ENCODE results near the gene PTGIS.

Gene PTGIS

GRCh38 chr20:49529470-49529869, 38.5 kb downstream of the PTGIS start:
- DNase-seq (ENCODE audit: low read depth in 2 of 2) = no peak

- no peak for DNase-seq (ENCODE audit: low read depth in 2 of 2)
These were observed 41.4 kb downstream of the PTGIS start for GRCh38 chr20:49526568-49526967.

GRCh38 chr20:49526056-49526455, 41.9 kb downstream of the PTGIS start:
- DNase-seq (ENCODE audit: low read depth in 2 of 2) = no peak

GRCh38 chr20:49523767-49524360, 44.1 kb downstream of the PTGIS start:
- no peak for DNase-seq (ENCODE audit: low read depth in 2 of 2)

DNA sequence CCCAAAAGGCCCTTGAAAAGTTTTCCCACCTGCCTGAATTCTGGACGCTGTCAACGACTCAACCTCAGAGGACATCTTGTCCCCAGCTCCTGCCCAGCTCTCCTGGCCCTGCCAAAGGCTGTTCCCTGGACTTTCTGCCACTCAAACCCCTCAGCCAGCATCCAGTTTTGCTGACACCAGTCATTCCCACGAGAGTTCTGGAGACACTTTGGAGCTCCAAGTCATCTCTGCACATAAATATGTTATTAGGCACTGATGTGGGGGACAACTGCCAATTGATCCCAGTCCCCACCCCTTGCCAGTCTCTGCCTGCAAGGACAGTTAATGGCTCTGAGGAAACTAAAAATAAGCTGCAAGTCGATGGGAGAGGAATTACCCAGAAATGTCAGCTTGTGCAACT, 46.6 kb downstream of the PTGIS start:
- no peak for DNase-seq (ENCODE audit: low read depth in 2 of 2)

- no peak for DNase-seq (ENCODE audit: low read depth in 2 of 2)
These were observed 48.1 kb downstream of the PTGIS start for GRCh38 chr20:49519777-49520359.

- no peak for DNase-seq (ENCODE audit: low read depth in 2 of 2)
These were observed 48.7 kb downstream of the PTGIS start for GRCh38 chr20:49519212-49519712.

- DNase-seq (ENCODE audit: low read depth in 2 of 2) = no peak
These were observed 49.4 kb downstream of the PTGIS start for GRCh38 chr20:49518576-49518975.

- DNase-seq (ENCODE audit: low read depth in 2 of 2) = no peak
These were observed 50.2 kb downstream of the PTGIS start for GRCh38 chr20:49517805-49518100.

DNA sequence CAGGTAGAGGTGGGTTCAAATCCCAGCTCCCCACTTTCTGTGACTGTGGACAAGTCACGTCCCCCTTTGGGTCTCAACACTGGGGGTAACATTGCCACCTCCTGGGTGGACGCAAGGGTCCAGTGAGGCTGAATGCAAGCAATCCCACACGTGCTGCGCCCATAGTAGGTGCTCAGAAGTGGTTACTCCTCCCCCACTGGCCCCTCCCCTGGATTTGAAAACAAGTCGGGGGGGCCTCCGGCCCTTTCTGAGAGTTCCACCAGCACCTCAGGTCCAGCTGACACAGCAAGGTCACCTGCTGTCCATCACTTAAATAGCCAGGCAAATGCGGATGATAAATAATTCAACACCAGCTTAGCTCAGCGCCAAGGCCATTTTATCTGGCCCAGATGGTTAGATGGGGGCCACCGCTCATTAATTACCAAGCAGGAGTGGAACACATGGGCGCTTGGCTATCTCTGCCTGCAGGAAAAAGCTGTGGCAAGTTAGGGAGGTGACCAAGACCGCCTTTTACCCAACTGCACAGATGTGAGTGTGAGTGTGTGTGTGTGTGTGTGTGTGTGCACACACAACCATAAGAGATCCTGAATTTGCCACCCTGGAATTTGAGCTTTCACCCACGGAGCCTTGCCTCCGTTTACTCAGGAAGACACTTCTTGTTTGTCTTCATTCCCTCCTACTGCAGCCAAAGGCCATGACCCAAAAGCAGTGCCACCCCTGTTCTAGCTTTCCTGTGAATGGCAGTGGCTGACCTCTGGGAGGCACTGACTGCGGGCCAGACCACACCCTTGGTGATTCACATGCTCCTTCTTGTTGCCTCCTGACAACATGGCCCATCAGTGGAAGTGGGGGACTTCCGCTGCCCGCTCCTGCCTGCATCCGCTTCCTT, 50.8 kb downstream of the PTGIS start:
- DNase-seq (ENCODE audit: low read depth in 2 of 2) = no peak

GRCh38 chr20:49515586-49515985, 52.4 kb downstream of the PTGIS start:
- DNase-seq (ENCODE audit: low read depth in 2 of 2) = no peak

DNA sequence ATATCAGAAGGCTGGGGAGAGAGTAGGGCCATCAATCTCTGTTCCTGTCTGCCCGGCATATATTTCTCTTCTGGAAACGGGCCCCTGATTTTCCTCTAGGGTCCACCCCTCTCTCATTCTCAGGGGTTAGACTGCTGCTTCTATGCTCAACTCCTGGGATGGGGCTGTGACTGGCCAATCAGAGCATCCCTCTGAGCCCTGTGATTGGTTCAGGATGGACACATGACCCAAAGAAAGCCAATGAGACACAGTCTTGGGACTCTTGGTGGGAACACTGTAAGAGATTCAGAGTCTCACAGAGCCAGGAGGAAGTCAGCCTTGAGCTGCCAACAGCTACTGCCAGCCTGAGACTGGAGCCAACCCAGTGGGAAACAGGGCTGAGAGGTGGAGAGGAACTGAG, 54.4 kb downstream of the PTGIS start:
- DNase-seq (ENCODE audit: low read depth in 2 of 2) = no peak

DNA sequence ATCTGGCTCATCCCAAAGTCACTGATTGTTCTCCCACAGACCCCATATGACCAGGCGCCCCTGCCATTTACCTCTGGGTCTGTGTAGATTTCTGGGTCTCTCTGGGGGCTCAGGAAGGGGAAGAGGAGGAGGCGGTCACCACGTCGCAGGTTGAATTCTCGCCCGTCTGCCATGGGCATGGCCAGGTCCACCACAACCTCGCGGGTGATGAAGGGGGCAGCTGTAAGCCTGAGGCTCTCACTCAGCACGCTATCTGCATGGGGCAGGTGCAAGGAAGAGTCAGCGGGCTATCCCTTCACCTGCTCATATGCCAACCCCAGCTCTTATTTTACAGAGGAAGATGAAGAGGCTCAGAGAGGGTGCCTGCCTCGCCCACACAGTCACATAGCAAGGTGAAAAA, 54.9 kb downstream of the PTGIS start:
- no peak for DNase-seq (ENCODE audit: low read depth in 2 of 2)

GRCh38 chr20:49511788-49512525, 56.0 kb downstream of the PTGIS start:
- DNase-seq (ENCODE audit: low read depth in 2 of 2) = no peak

DNA sequence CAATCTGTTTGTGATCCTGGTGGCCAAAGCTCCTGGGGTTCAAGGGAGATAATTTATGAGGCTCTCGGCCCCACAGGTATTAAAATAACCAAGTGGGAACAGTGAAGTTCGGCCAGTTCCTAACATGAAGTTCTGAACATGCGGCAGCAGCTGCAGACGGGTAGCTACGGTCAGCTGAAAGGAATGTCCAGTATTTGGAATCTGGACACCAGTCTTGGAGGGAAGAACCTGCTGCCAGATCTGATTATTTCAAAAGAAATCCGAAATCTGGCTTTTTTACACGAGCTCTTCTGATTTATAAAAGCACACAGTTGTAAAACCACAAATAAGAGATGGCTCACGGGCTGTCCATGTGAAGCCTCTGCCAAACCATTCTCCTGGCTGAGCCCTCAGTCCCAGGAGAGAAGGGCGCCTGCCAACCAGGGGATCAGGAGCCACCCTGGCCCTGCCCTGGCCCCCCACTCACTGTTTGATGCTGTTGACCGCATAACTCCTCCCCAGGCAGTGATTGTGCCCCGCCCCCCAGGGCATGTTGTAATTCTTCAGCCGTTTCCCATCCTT, 57.3 kb downstream of the PTGIS start:
- DNase-seq (ENCODE audit: low read depth in 2 of 2) = no peak

GRCh38 chr20:49508435-49509199, 59.3 kb downstream of the PTGIS start:
- DNase-seq (ENCODE audit: low read depth in 2 of 2) = no peak

DNA sequence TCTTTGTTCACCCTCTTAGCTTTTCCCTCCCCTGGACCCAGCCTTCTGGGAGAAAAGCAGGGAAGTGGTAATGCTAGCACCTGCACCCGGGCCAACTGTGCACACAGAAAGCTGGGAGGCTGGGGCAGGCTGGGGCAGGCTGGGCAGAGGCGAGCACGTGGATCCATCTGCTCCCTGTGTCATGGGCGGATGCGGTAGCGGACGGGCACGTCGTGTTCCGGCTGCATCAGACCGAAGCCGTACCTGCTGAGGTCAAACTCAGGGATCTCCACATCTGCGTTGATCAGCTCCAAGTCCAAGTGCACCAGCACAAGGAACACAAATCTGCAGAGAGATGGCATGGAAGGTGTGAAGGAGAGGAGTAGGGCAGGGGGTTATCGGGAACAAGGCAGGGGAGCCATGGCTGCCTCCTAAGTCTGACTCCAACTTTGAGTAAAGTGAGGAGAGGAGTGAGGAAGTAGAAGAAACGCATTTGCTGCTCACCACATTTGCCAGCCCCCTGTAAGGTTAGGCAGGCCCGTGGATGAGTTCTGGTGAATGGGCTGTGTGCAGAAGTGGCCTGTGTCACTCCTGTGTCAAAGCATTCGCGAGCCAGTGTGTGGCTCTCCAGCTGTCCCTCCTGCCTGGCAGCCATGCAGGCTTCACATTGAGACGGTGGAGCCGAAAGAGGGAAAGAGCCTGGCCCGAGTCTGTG, 60.0 kb downstream of the PTGIS start:
- DNase-seq (ENCODE audit: low read depth in 2 of 2) = no peak

GRCh38 chr20:49505518-49505917, 62.4 kb downstream of the PTGIS start:
- DNase-seq (ENCODE audit: low read depth in 2 of 2) = no peak

- DNase-seq (ENCODE audit: low read depth in 2 of 2) = no peak
These were observed 64.8 kb downstream of the PTGIS start for GRCh38 chr20:49503176-49503575.

DNA sequence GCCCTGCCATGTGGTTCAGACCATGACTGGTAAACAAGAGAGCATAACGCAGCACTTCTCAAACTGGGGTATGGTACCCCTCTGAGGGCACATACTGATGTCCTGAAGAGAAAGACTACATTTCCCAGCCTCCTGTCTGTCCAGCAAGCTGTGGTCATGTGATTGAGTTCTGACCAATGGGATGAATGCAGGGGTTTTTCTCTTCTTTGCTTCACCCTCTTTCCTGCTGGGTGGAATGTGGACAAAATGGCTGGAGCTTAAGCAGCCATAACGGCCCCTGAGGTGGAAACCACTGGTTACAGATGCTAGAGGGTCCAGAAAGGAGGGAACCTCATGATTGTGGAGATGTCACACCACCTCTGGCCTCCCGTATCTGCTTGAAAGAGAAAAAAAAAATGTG, 66.0 kb downstream of the PTGIS start:
- no peak for DNase-seq (ENCODE audit: low read depth in 2 of 2)

- DNase-seq (ENCODE audit: low read depth in 2 of 2) = no peak
These were observed 70.6 kb downstream of the PTGIS start for GRCh38 chr20:49497398-49497669.
